GM19240 (cell line): Measurements from ENCODE around the gene PNPLA5.

Experiments used
- DNase-seq: peaks from one replicate; pipeline ENCODE4 v3.0.0; 2011; ENCODE audit warnings: low spot score; ENCODE audit not compliant: insufficient read length

Gene PNPLA5

GRCh38 chr22:43855431-43855830 is 36.4 kb downstream of the PNPLA5 start:
- no peak for DNase-seq

GRCh38 chr22:43854786-43855271 is 37.0 kb downstream of the PNPLA5 start:
- no peak for DNase-seq

DNA sequence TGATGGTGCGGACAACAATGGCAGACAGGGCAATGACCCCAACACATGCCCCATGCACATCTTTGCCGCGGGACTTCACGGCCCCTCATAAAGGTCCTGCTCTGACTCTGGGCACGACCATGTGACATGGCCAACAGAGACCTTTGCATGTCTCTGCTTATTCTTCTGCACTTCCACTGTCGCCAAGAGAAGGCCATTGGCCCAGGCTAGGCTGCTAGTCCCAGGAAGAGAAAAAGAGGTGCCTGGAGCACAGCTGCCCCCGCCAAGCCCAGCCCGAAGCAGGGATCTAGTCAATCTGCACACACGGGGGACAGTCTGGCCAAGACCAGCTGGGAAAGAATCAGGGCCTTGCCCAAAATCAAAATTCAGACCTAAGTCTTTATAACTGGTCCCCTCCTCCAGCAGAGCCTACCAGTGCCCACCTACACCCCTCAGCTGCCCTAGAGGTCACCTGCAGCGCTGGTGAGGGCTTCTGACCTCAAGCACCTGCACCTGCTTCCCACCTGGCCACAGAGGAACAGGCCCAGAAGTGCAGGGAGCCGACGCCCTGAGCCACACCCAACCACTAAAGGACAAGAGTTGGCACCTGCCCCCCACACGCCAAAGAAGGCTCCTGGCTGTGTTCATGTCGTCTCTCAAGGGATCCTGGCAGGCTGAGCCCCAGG is 37.6 kb downstream of the PNPLA5 start:
- DNase-seq, result no peak

DNA sequence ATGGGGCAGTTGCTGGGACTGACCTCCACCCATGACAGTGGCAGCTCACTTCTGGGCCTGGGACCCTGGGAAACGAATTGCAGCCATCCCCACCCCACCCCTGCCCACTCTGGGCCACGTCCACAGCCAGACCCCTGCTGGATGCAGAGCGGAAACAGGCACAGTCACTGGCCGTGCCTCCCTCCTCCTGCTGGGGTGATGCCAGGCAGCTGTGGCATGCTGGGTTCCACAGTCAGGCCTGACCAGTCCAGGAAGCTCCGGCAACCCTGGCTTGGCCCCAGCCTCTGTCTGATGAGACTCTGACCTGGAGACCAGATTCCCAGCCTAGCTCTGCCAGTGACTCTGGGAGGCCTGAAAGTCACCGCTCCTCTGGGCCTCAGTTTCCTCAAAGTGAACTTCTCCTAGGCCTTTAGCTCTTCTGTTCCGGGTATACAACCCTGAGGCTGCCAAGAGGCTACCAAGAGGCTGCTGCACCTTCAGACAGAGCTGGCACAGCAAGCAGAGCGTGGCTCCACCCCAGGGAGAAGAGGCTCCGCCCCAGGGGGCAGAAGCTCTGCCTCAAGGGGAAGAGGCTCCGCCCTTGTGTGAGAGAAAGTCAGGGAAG is 38.4 kb downstream of the PNPLA5 start:
- no peak for DNase-seq

DNA sequence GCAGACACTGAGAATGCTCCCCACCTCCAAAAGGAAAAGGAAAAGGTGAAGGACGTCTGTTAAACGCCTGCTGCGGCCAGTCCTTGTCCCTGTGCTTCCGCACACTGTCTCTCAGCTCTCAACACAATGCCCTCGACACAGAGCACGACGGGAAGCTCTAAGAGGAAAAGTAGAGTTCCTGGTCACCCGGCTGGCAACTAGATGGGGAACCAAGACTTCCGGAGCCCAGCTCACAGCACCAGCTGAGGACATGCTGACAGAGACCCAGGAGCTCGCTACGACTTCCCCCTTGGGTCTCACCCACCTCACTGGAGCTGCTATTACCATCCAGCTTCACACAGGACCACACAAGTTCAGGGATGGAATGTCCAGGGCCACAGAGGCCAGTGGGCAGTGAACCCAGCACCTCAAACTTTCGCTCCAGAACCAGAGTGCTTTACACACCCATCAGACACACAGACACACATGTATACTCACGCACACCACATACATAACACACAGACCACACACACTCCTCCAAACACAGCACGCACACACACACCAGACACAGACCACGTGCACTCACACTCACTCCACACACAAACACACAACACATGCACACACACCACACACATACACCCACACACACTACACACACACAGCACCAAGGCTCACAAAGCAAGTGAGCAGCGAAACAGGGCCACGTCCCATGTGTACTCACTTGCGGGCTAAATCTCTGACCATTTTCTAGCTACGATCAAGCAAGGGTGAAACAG is 39.1 kb downstream of the PNPLA5 start:
- no peak for DNase-seq

DNA sequence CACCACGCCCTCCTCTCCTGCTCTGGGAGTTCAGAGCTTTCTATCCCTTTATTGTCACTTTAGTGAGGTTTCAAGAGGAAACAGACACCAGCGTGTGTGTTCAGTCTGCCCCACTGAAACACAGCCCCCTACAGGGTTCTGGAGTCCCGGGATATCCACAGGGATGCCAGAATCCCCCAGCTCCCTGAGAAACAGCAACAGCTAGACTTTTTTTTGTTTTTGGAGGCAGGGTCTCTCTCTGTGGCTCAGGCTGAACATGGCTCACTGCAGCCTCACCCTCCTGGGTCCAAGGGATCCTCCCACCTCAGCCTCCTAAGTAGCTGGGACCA is 39.9 kb downstream of the PNPLA5 start:
- DNase-seq, result no peak

DNA sequence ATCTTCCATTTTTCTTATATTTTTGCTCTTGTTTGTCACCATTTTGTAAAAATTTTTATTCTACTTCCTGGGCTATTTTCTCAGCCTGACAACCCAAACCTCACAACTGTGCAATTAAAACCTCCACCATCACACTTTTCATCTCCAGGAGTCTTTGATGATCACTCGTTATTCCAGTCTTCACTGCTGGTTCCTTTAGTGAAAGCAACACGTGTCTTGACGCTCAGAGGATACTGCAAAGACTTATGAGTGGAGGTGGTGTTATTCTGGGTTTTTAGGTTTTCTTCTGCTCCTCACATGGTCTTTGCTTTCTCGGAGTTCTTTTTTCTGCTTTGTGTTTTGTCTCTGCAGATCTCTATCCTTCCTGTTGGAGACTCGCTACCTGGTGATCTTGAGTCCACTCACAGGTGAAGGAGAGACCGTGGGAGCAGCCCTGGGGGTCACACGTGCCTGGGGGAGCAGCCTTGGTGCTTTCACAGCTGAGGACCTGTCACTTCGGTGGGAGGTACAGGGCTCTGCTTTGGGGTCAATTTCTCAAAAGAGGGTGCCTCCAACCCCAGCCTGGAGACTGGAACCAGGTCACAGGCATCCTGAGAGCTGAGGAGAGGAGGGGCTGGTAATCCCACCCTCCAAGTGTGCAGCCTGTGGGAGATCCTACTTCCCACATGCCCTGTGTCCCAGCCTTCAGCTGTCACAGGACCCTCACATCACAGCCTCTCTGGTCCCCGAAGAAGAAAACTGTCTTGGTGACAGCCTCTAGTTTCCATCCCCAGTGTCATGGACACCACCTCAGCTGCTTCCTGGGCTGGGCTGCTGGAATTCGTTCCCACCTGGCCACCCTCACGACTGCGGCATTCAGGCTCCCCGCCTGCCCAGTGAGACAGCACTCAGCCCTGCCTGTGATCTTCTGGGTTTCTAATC is 40.5 kb downstream of the PNPLA5 start:
- no peak for DNase-seq

DNA sequence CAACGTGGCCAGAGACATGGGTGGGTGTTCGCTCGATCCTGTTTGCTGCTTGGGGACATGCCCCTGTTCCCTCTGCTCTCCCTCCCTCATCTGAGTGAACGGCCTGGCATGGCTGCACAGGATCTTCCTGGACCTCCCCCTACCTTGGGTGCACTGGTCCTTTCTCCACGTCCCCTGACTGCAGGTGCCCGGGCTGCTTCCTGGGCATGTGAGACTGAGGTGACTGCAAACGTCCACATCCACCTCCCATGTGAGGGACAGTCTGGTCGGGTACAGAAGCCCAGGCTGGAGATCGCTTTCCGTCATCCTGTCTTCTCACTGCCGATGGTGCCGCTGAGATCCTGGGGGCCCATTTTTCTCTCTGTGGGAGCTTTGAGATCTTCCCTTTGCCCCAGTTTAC is 41.3 kb downstream of the PNPLA5 start:
- no peak for DNase-seq

GRCh38 chr22:43849731-43850130 is 42.1 kb downstream of the PNPLA5 start:
- no peak for DNase-seq

- DNase-seq, result no peak
These were observed 43.2 kb downstream of the PNPLA5 start for GRCh38 chr22:43848366-43849171.

DNA sequence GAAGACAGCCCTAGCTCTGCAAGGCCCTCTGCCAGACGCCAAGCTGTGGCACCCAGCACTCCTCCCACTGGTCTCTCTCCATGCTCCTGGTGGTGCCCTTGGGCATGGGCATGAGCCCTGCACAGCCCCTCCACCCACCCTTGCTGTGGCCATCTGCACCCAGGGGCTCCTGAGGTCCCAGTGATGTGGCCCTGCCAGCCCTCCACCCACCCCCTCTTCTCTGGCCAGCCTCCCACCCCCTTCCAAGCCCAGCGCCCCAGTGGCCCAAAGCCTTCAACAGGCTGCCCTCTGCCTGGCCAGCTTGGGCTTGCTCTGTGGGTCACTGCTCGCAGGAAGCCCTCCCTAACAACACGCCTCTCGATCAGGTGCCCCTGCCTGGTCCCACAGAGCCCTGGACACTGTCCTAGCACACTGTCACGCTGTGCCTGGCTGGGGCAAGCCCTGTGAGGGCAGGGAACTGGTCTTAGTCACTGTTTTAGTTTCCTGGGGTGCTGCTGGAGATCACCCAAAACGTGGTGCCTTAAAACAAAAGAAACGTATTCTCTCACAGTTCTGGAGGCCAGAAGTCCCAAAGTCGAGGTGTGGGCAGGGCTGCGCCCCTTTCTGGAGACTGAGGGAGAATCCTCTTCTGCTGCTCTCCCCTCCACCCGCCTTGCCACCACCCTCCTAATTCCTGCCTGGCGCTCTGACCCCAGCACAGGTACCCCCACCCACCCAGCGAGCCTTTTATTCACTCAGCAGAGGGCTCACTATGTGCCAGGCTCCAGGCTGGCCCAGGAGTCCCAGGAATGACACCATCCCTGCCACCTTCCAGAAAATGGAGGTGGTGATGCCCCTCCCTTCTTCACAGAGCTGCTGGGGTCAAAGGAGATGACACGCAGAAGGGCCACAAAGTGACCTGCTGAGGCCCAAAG is 44.2 kb downstream of the PNPLA5 start:
- DNase-seq, result no peak

- DNase-seq, result no peak
These were observed 44.8 kb downstream of the PNPLA5 start for GRCh38 chr22:43846966-43847365.

DNA sequence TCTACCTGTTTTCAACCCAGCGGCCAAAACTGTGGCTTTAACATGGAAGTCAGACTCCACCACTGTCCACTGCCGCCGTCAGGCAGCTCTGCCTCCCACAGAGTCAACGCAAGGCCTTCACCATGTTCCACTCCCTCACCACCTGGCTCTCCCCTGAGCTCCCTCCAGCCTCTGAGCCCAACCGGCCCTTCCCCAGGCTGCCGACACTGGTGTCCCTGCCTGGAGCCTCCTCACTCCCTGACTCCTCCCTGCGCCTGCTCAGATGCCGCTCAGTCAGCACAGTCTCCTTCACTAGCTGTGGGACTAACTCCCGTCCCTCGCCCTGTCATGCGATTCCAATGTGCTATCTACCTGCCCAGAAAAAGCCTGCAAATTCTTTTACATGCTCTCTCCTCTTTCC is 45.8 kb downstream of the PNPLA5 start:
- no peak for DNase-seq

- DNase-seq, result no peak
These were observed 47.0 kb downstream of the PNPLA5 start for GRCh38 chr22:43844560-43845545.

GRCh38 chr22:43843783-43844530 is 47.9 kb downstream of the PNPLA5 start:
- no peak for DNase-seq

GRCh38 chr22:43841742-43842141 is 50.1 kb downstream of the PNPLA5 start:
- DNase-seq, result no peak

DNA sequence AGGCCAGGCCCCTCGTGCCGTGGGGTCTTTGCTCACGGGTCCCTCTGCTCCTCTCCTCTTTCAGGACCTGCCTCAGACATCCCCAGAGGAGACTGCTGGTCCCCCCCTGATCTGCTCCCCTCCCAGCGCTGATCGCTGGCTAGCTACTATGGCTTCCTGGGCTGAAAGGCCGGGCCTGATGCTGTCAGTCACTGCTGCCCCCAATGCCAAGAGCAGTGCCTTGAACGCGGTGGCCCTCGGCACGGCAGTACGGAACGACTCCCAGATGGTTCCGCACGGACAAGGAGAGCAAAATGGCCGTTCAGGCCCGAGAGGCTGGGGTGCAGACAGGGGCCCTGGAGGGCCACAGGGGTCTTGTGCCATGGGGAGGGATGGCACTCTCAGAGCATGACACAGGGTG is 51.0 kb downstream of the PNPLA5 start:
- no peak for DNase-seq

DNA sequence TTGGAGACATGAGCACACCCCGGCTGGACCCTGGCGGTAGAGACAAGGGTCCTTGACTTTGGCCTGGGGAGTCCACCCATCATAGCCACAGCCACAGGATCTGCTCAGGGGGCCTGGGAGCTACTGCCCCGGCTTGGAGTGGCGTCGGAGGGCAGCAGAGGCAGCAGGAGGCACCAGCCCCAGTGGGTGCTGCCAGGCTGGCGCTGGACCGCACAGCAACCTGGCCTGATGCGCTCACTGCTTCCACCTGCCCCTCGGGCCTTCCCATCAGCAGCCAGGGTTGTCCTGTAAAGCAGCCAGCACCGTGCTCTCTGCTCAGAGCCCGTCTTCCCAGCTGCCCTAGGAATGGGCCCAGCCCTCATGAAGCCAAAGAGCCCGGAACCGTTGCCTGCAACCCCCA is 51.4 kb downstream of the PNPLA5 start:
- DNase-seq, result no peak
